Mucosa of rectum (tissue), 2 donors: Measurements from ENCODE around the gene RCOR3.

Experiments used
- H3K27ac ChIP-seq, 2 donors: one replicate each; pipeline ENCODE4 v1.7.0; 2013; ENCODE audit warnings: inconsistent platforms in 2 of 2, low read depth in 2 of 2, low read length in 2 of 2
- H3K27me3 ChIP-seq, 2 donors: one replicate each; pipeline ENCODE4 v1.7.0; 2013; ENCODE audit warnings: low read length in 2 of 2; ENCODE audit not compliant: control insufficient read depth in 2 of 2, insufficient read depth in 2 of 2
- H3K36me3 ChIP-seq, 2 donors: one replicate each; pipeline ENCODE4 v1.7.0; 2013; ENCODE audit warnings: low read length in 2 of 2; ENCODE audit not compliant: control insufficient read depth in 2 of 2, insufficient read depth in 2 of 2
- H3K4me1 ChIP-seq, 2 donors: one replicate each; pipeline ENCODE4 v1.7.0; 2013; ENCODE audit warnings: low read length in 2 of 2, mild to moderate bottlenecking in 1 of 2; ENCODE audit not compliant: control insufficient read depth in 2 of 2, insufficient read depth in 2 of 2
- H3K4me3 ChIP-seq, 2 donors: one replicate each; pipeline ENCODE4 v1.7.0; 2013; ENCODE audit warnings: low read length in 2 of 2
- H3K9ac ChIP-seq, 2 donors: one replicate each; pipeline ENCODE4 v1.7.0; 2013; ENCODE audit warnings: low read length in 2 of 2, low read depth in 1 of 2, mild to moderate bottlenecking in 1 of 2
- H3K9me3 ChIP-seq, 2 donors: one replicate each; pipeline ENCODE4 v1.7.0; 2013; ENCODE audit warnings: low read length in 2 of 2; ENCODE audit not compliant: control insufficient read depth in 2 of 2
- donor health status: healthy.
- donor health status: Normal muscosa, but diverticular disease.

The RCOR3 gene

GRCh38 chr1:211361202-211361601 lies 102.0 kb downstream of the RCOR3 start:
- Histone ChIP-seq H3K4me1 (no peaks in the 10 kb centered on the region), H3K27ac (no peak overlapping the region), H3K9ac (no peak overlapping the region), H3K36me3 (peaks cover 28 to 34% of the 10 kb centered on the region in 2 donors), H3K27me3 (no peaks in the 10 kb centered on the region), H3K4me3 (no peak overlapping the region), H3K9me3 (no peaks in the 10 kb centered on the region)
